CD14-positive monocyte (primary cell): ENCODE data around the gene PLCL2. TPM values are rescaled to one million over a fixed set of nuclear protein-coding genes. Genes with fewer than 3 reads are reported as not detected.

Experiments
- DNase-seq, 3 donors: peaks; one replicate each; pipeline ENCODE4 v3.0.0-alpha.2; 2011 to 2022
- H2AFZ ChIP-seq: 2 replicates; pipeline ENCODE4 v1.6.0; 2012; ENCODE audit warnings: mild to moderate bottlenecking, low read depth, low read length, inconsistent platforms; ENCODE audit not compliant: insufficient read depth, poor library complexity, severe bottlenecking
- H3K27ac ChIP-seq, 2 donors: 1 replicate in 1 of 2; 2 replicates in 1 of 2; pipeline ENCODE4 v1.5.1; 2012 to 2013; ENCODE audit warnings: low read length in 2 of 2, control low read depth in 1 of 2, inconsistent platforms in 1 of 2, low read depth in 1 of 2, mild to moderate bottlenecking in 1 of 2
- H3K27me3 ChIP-seq, 2 donors: one replicate each; pipeline versions ENCODE4 v1.6.0 to v1.6.1; 2011 to 2013; ENCODE audit warnings: low read length in 2 of 2; ENCODE audit not compliant: control insufficient read depth in 2 of 2, insufficient read depth in 2 of 2
- H3K36me3 ChIP-seq, 2 donors: replicated peaks in 1 of 2; 1 replicate in 1 of 2; 2 replicates in 1 of 2; pipeline versions ENCODE4 v1.5.1 to v1.6.1; 2012 to 2013; ENCODE audit warnings: low read length in 2 of 2, control low read depth in 1 of 2, inconsistent platforms in 1 of 2, mild to moderate bottlenecking in 1 of 2; ENCODE audit not compliant: insufficient read depth in 2 of 2, control insufficient read depth in 1 of 2
- H3K4me1 ChIP-seq, 2 donors: 1 replicate in 1 of 2; 2 replicates in 1 of 2; pipeline versions ENCODE4 v1.5.1 to v1.6.1; 2012 to 2013; ENCODE audit warnings: low read length in 2 of 2, control low read depth in 1 of 2, inconsistent platforms in 1 of 2, mild to moderate bottlenecking in 1 of 2, moderate library complexity in 1 of 2; ENCODE audit not compliant: insufficient read depth in 2 of 2, control insufficient read depth in 1 of 2
- H3K4me2 ChIP-seq: replicated peaks from 2 replicates; pipeline ENCODE3; 2012; ENCODE audit warnings: low read length, moderate library complexity, mild to moderate bottlenecking; ENCODE audit not compliant: poor library complexity, severe bottlenecking; ENCODE audit errors: extremely low read depth
- H3K4me3 ChIP-seq, 3 experiments: fragments of 200-600 bp in 1 of 3; sonication (generic) in 1 of 3; replicated peaks in 1 of 3; 1 replicate in 2 of 3; 2 replicates in 1 of 3; pipeline ENCODE4 v1.5.1; 2011 to 2013; ENCODE audit warnings: low read length in 3 of 3, mild to moderate bottlenecking in 3 of 3, control low read depth in 2 of 3, low read depth in 2 of 3, inconsistent platforms in 1 of 3, moderate library complexity in 1 of 3
- H3K79me2 ChIP-seq: 2 replicates; pipeline ENCODE4 v1.6.0; 2012; ENCODE audit warnings: mild to moderate bottlenecking, control low read depth, inconsistent platforms, low read length, moderate library complexity; ENCODE audit not compliant: insufficient read depth
- H3K9ac ChIP-seq: 2 replicates; pipeline ENCODE4 v1.6.0; 2017; ENCODE audit warnings: low read length, mild to moderate bottlenecking; ENCODE audit not compliant: insufficient read depth, poor library complexity, severe bottlenecking
- H3K9me3 ChIP-seq, 2 donors: replicated peaks in 1 of 2; 1 replicate in 1 of 2; 2 replicates in 1 of 2; pipeline versions ENCODE4 v1.5.1 to v1.6.1; 2012 to 2013; ENCODE audit warnings: low read length in 2 of 2, control low read depth in 1 of 2; ENCODE audit not compliant: control insufficient read depth in 1 of 2, insufficient read depth in 1 of 2
- H4K20me1 ChIP-seq: 2 replicates; pipeline ENCODE4 v1.6.0; 2012; ENCODE audit warnings: mild to moderate bottlenecking, low read length, control low read depth, moderate library complexity; ENCODE audit not compliant: insufficient read depth
- H3K27ac Mint-ChIP-seq, 7 donors: one replicate each; pipeline ENCODE4 v1.8.0; 2020; ENCODE audit warnings: mild to moderate bottlenecking in 7 of 7, mixed read lengths in 7 of 7, moderate library complexity in 6 of 7, inconsistent platforms in 2 of 7
- H3K27me3 Mint-ChIP-seq, 3 donors: one replicate each; pipeline ENCODE4 v1.8.0; 2021 to 2022; ENCODE audit warnings: low read depth in 3 of 3, mild to moderate bottlenecking in 3 of 3, mixed read lengths in 3 of 3, moderate library complexity in 3 of 3, inconsistent platforms in 1 of 3
- H3K36me3 Mint-ChIP-seq, 2 donors: one replicate each; pipeline ENCODE4 v1.8.0; 2020; ENCODE audit warnings: mixed read lengths in 2 of 2, inconsistent platforms in 1 of 2, mild to moderate bottlenecking in 1 of 2
- H3K4me1 Mint-ChIP-seq: one replicate; pipeline ENCODE4 v1.8.0; 2020; ENCODE audit warnings: mild to moderate bottlenecking, mixed read lengths
- H3K4me3 Mint-ChIP-seq, 2 donors: one replicate each; pipeline ENCODE4 v1.8.0; 2020; ENCODE audit warnings: mild to moderate bottlenecking in 2 of 2, mixed read lengths in 2 of 2, moderate library complexity in 1 of 2
- H3K9me3 Mint-ChIP-seq, 7 donors: one replicate each; pipeline ENCODE4 v1.8.0; 2020 to 2022; ENCODE audit warnings: mixed read lengths in 7 of 7, mild to moderate bottlenecking in 6 of 7, moderate library complexity in 6 of 7, inconsistent platforms in 2 of 7
- CTCF ChIP-seq: fragments of 200-600 bp; IDR thresholded peaks from one replicate; pipeline ENCODE4 v1.8.0; 2022; ENCODE audit warnings: antibody characterized with exemption, mild to moderate bottlenecking
- WGBS: methylation state at CpG from one replicate; pipeline ENCODE4 v1.1.5; 2013; ENCODE audit warnings: missing lambda C conversion rate; ENCODE audit not compliant: insufficient coverage; 5-methylcytosine and 5-hydroxymethylcytosine counted together
- intact Hi-C, 2 donors: fragments of 100-400 bp; cut with micrococcal nuclease; formaldehyde crosslinking; loops; one replicate each; pipeline versions ENCODE4 v1.15.0 to v1.15.1; 2023
- polyA plus RNA-seq, 3 donors: library from polyadenylated mRNA; depleted of rRNA in 1 of 3; unstranded in 2 of 3; stranded (reverse) in 1 of 3; fragments of 300-500 nt in 2 of 3; fragments of >200 nt in 1 of 3; fragmentation: Illumina TruSeq in 2 of 3; gene quantifications; 1 replicate in 2 of 3; 2 replicates in 1 of 3; pipeline ENCODE4 v1.2.3, GENCODE V29; 2012 to 2021

PLCL2 gene
- polyA plus RNA-seq, 3 donors: 18.8 to 32.5 (median 26.8) TPM

GRCh38 chr3:17069754-17070153, 185.0 kb downstream of the PLCL2 start:
- H2AFZ ChIP-seq: no peak overlapping the region
- Mint-ChIP-seq H3K27me3 (no peaks in the 10 kb centered on the region), H3K27ac (no peak overlapping the region), H3K9me3 (peaks cover 0 to 3% (median 0%) of the 10 kb centered on the region in 7 donors), H3K36me3 (peaks cover 66 to 77% of the 10 kb centered on the region in 2 donors), H3K4me3 (no peak overlapping the region), H3K4me1 (peaks cover 1% of the 10 kb centered on the region)
- no peaks in the 10 kb centered on the region for H3K4me1 ChIP-seq
- H3K27ac ChIP-seq: no peak overlapping the region
- no CpG with 5 or more reads among the region's 4 CpGs for WGBS
- TF ChIP-seq CTCF: no peak
- intact Hi-C loops: no loop called here
- no peaks in the 10 kb centered on the region for H3K27me3 ChIP-seq
- H3K4me2 ChIP-seq: no peak overlapping the region
- H3K36me3 ChIP-seq: peaks cover 54 to 81% of the 10 kb centered on the region in 2 donors
- no peak overlapping the region for H3K9ac ChIP-seq
- DNase-seq: no peak
- H3K9me3 ChIP-seq: no peaks in the 10 kb centered on the region
- no peaks in the 10 kb centered on the region for H3K79me2 ChIP-seq
- H4K20me1 ChIP-seq: peaks cover 47% of the 10 kb centered on the region
- H3K4me3 ChIP-seq: no peak overlapping the region

GRCh38 chr3:17070161-17070959, 185.6 kb downstream of the PLCL2 start:
- Mint-ChIP-seq H3K27ac (peak overlapping the region in 4 of 7 donors; percentile 15 to 55 (median 48)), H3K27me3 (no peaks in the 10 kb centered on the region), H3K9me3 (peaks cover 0 to 3% (median 0%) of the 10 kb centered on the region in 7 donors), H3K4me3 (no peak overlapping the region), H3K36me3 (peaks cover 68 to 82% of the 10 kb centered on the region in 2 donors), H3K4me1 (peaks cover 3% of the 10 kb centered on the region)
- Histone ChIP-seq H3K27ac (peak overlapping the region in 1 of 2 donors; percentile 49), H3K36me3 (peaks cover 56 to 86% of the 10 kb centered on the region in 2 donors), H3K4me3 (no peak overlapping the region), H4K20me1 (peaks cover 44% of the 10 kb centered on the region), H3K9ac (no peak overlapping the region), H3K79me2 (no peaks in the 10 kb centered on the region), H3K9me3 (no peaks in the 10 kb centered on the region), H2AFZ (no peak overlapping the region), H3K4me1 (no peaks in the 10 kb centered on the region), H3K27me3 (no peaks in the 10 kb centered on the region), H3K4me2 (no peak overlapping the region)
- DNase-seq: no peak
- 86% methylated on average over 5 of the region's 5 CpGs for WGBS
- TF ChIP-seq CTCF: no peak
- intact Hi-C loops: no loop called here
